GM21786 (cell line): ENCODE data around the gene TSC22D3.
A peak's percentile ranks its signal among the peaks of the same experiment; 100 is the strongest.

Experiments used
- ATAC-seq: cut with Tn5 transposase; IDR thresholded peaks from one replicate; pipeline ENCODE4 v1.9.1; 2021; ENCODE audit not compliant: unreplicated experiment

The TSC22D3 gene

GRCh38 chrX:107760304-107761077 is 15.1 kb downstream of the TSC22D3 start:
- no peak for ATAC-seq

GRCh38 chrX:107758231-107758766 is 17.3 kb downstream of the TSC22D3 start:
- ATAC-seq: no peak

GRCh38 chrX:107755721-107756120 is 19.9 kb downstream of the TSC22D3 start:
- no peak for ATAC-seq

GRCh38 chrX:107753187-107753586 is 22.4 kb downstream of the TSC22D3 start:
- no peak for ATAC-seq

- no peak for ATAC-seq
Measured at GRCh38 chrX:107752714-107753113, 22.9 kb downstream of the TSC22D3 start.

- ATAC-seq: no peak
Measured at GRCh38 chrX:107752043-107752442, 23.5 kb downstream of the TSC22D3 start.

GRCh38 chrX:107750861-107751445 is 24.6 kb downstream of the TSC22D3 start:
- ATAC-seq: no peak

- ATAC-seq: no peak
Measured at GRCh38 chrX:107750263-107750662, 25.3 kb downstream of the TSC22D3 start.

GRCh38 chrX:107748506-107748905 is 27.1 kb downstream of the TSC22D3 start:
- no peak for ATAC-seq

GRCh38 chrX:107747596-107748161 is 27.9 kb downstream of the TSC22D3 start:
- no peak for ATAC-seq

- ATAC-seq: no peak
Measured at GRCh38 chrX:107744868-107745267, 30.7 kb downstream of the TSC22D3 start.

GRCh38 chrX:107743995-107744394 is 31.6 kb downstream of the TSC22D3 start:
- no peak for ATAC-seq

GRCh38 chrX:107742700-107743191 is 32.8 kb downstream of the TSC22D3 start:
- ATAC-seq: no peak

- peak; percentile 12 for ATAC-seq
Measured at GRCh38 chrX:107741404-107741790, 34.2 kb downstream of the TSC22D3 start.

GRCh38 chrX:107739541-107739940 is 36.0 kb downstream of the TSC22D3 start:
- no peak for ATAC-seq

GRCh38 chrX:107738768-107739167 is 36.8 kb downstream of the TSC22D3 start:
- ATAC-seq: no peak

- no peak for ATAC-seq
Measured at GRCh38 chrX:107738272-107738671, 37.3 kb downstream of the TSC22D3 start.

GRCh38 chrX:107736781-107737531 is 38.6 kb downstream of the TSC22D3 start:
- no peak for ATAC-seq

- no peak for ATAC-seq
Measured at GRCh38 chrX:107734646-107735045, 40.9 kb downstream of the TSC22D3 start.

- no peak for ATAC-seq
Measured at GRCh38 chrX:107733686-107734085, 41.9 kb downstream of the TSC22D3 start.

- ATAC-seq: no peak
Measured at GRCh38 chrX:107731831-107732502, 43.6 kb downstream of the TSC22D3 start.
